NK-92 treated with Interleukin-12 subunit alpha and Interleukin-12 subunit beta, amount 100 ng/mL, for 24 hours (cell line): ENCODE measurements around the gene C1GALT1.
A peak's percentile ranks its signal among the peaks of the same experiment; 100 is the strongest.
"Not testable (repeated sequence)": the region's sequence is repeated elsewhere in the genome, so short reads cannot be mapped to it uniquely, and the experiment has no call there.

Experiments
- DNase-seq: peaks from one replicate; lab custom pipeline; 2025; lab: John Stamatoyannopoulos, UW

The C1GALT1 gene

GRCh38 chr7:7169296-7169695 is 13.0 kb upstream of the C1GALT1 start:
- DNase-seq = no peak

- DNase-seq = no peak
These were observed 8.2 kb upstream of the C1GALT1 start for GRCh38 chr7:7173956-7174632.

DNA sequence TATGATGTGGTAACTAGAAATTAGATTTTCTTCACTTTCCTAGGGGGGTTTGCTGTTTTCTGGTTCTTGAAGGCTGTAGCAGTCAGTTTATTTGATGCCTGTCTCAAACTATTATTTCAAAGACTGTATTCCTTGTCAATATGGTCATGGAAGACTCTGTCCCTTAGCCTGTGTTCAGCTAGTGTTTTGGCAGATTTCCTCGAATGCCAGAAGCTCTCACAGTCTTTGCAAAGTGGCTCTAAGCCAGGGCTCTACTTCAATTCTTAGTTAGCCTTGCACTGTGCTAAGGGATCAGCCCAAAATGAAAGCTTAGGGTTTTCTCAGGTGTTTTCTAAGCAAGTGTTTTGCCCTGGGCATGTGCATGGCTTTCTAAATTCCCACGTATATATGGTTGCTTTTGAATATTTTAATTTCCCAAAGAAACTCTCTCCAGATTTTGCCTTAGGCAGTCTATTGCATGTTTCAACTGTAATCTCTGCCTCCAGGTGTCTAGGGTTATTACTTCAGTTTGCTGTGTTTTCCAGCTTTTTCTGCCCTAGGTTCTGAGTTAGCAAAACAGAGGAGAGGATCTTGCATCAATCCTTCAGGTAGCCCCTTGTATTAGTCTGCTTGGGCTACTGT is 7.2 kb upstream of the C1GALT1 start:
- DNase-seq = no peak

DNA sequence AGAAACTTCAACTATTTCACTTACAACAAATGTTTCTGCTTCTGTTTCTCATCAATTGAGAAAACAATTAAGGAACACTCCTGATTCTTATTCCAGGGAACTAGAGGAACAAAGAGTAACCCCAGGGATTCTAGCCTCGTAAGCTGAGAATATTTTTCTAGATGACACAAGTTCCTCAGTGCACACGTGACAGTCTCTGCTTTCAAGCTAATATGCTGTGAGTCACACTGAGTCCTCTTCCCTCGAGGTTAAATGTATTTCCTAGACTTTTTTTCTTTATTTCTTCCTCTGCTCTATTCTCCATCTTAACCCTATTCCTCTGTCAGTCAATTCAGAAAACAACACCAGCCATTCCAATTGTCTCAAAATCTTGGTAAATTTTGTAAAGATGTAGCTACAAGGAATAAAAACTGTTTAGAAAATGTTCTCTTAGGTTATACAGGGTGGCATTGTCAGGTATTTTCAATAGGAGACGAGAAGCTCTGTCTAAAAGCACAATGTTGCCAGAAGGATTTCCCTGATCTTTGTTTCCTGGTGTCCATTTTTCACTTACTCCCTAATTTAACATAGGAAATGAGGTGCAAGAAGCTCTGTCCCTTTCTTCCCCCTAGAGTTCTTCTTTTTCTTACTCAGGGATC is 5.8 kb upstream of the C1GALT1 start:
- DNase-seq = no peak

DNA sequence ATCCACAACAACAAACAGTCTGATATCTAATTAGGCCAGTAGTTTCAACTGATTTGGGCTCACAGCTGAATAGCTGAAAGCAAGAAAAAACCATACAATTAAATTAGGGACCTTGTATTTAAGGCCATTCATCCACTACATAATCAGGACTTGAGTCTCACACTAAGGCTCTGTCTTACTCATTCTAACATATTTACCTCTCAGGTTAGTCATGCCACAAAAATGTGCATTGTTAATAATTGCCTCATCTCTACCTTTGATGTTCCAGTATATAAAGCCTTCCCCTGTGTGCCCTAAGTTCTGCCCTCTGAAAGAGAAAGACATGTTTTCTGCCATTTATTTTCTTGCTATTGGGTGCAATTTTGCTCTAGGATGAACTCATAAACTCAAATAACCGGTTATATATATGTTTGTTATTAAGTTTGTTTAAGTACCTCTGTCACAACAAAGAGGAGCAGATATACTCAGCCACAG is 5.3 kb upstream of the C1GALT1 start:
- DNase-seq = no peak

DNA sequence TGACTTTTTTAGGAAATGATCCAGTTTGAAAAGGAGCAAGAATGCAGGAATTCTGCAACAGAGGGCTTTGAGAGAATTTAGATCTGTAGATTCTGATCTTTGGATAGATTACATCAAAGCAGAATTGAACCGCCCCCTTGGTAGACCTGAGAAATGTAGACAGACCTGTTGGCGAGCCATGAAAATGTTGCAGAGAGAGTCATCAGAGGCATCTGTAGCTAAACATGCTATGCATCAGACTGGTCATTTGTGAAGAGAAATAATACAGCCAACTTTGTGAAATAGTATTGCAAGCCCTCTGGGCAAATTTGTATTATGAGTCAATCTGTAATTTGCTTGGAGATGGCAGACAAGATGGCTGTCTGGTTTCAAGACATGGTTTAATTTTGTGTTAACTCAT is 4.3 kb upstream of the C1GALT1 start:
- no peak for DNase-seq

GRCh38 chr7:7178906-7179305 is 3.4 kb upstream of the C1GALT1 start:
- no peak for DNase-seq

- no peak for DNase-seq
These were observed 1.5 kb upstream of the C1GALT1 start for GRCh38 chr7:7180725-7181449.

GRCh38 chr7:7181519-7182155 is 707 bp upstream of the C1GALT1 start:
- peak; percentile 12 for DNase-seq

GRCh38 chr7:7183061-7183837 is 905 bp downstream of the C1GALT1 start:
- peak; percentile 44 for DNase-seq

- DNase-seq = no peak
These were observed 1.6 kb downstream of the C1GALT1 start for GRCh38 chr7:7183838-7184463.

- no peak for DNase-seq
These were observed 3.1 kb downstream of the C1GALT1 start for GRCh38 chr7:7185371-7185989.

DNA sequence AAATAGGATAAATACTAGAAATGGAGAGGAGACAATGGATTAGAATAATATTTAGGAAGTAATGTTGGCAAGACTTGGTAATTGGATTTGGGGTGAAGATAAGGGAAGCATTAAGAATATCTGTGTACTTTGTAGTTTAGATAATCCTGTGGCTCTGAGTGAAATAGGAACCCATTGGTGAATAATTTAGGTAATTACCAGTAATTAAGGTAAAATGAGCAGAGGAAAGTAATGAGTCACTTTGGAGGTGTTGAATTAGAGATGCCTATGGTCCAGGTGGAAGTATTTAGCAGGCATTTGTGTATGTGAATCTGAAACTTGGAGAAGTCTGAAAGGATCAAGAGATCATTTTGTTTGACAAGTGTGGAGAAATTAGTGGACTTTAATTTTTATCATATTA is 5.7 kb downstream of the C1GALT1 start:
- no peak for DNase-seq

DNA sequence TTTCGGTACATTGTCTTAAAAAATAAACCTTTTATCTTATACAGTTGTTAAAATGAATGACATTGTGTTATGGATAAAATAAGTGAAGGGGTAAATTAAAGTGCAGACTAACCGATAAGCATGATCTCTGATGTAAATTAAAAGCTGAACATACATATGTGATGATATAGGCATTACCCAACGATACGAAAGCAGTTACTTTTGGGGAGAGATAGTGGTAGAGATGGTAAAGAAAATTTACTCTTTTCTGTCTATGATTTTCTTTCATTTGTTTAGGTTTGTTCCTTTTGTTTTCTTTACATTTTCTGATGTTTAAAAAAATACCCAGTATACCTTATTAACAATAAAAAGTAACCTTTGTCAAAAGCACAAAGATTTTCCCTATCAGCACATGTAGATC is 6.4 kb downstream of the C1GALT1 start:
- no peak for DNase-seq

DNA sequence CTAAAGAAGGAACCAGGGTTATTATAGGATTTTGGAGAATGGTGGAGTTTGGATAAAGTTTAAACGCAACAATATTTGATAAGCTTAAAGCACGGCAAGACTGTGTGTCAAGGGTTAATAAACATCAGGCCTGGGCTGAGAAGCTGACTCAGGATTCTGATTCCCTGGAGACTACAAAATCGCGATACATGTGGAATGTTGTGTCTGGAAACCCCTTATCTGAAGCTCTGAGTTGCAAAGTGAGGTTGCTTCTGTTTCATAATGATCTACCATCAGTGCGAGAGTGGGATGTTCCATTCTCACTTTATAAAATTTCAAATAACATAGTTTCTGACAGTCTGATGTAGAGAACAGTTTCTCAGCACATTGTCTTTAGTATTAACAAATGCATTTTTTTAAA is 7.8 kb downstream of the C1GALT1 start:
- DNase-seq = no peak

GRCh38 chr7:7191137-7191536 is 8.8 kb downstream of the C1GALT1 start:
- DNase-seq = no peak

DNA sequence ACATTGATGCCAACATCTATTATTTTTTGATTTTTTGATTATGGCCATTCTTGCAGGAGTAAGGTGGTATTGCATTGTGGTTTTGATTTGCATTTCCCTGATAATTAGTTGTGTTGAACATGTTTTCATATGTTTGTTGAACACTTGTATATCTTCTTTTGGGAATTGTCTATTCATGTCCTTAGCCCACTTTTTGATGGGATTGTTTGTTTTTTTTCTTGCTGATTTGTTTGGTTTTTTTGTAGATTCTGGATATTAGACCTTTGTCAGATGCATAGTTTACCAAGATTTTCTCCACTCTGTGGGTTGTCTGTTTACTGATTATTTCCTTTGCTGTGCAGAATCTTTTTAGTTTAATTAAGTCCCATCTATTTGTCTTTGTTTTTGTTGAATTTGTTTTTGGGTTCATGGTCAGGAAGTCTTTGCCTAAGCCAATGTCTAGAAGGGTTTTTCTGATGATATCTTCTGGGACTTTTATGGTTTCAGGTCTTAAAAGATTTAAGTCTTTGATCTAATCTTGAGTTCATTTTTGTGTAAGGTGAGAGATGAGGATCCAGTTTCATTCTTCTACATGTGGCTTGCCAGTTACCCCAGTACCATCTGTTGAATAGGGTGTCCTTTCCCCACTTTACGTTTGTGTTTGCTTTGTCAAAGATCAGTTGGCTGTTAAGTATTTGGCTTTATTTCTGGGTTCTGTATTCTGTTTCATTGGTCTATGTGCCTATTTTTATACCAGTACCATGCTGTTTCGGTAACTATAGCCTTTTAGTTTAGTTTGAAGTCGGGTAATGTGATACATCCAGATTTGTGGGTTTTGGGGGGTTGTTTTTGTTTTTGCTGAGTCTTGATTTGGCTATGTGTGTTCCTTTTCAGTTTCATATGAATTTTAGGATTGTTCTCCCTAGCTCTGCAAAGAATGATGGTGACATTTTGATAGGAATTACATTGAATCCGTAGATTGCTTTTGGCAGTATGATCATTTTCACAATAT is 10.7 kb downstream of the C1GALT1 start:
- DNase-seq = not testable (repeated sequence)

GRCh38 chr7:7199592-7199991 is 17.2 kb downstream of the C1GALT1 start:
- not testable (repeated sequence) for DNase-seq

GRCh38 chr7:7200255-7200654 is 17.9 kb downstream of the C1GALT1 start:
- not testable (repeated sequence) for DNase-seq
